ENCODE results near the gene MYCBP.
"Not testable (repeated sequence)": the region's sequence is repeated elsewhere in the genome, so short reads cannot be mapped to it uniquely, and the experiment has no call there.

The MYCBP gene

DNA sequence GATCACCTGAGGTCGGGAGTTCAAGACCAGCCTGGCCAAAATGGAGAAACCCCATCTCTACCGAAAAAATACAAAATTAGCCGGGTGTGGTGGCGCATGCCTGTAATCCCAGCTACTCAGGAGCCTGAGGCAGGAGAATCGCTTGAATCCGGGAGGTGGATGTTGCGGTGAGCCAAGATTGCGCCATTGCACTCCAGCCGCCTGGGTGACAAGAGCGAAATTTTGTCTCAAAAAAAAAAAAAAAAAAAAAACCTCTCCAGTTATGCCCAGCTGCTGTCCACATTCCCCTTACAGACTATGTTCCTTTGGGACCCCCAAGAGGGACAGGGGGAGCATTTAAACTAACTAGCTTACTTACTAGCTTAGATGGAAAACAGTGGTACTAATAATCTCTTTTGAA lies 36.8 kb downstream of the MYCBP start:
- H3K4me3 ChIP-seq (ENCODE audit: low read depth, low read length); H3K9me3 ChIP-seq (ENCODE audit: control insufficient read depth, insufficient read depth, low read length); H3K27me3 ChIP-seq (ENCODE audit: control insufficient read depth, insufficient read depth, low read length); H3K27ac ChIP-seq (ENCODE audit: low read depth, low read length): not testable (repeated sequence)
- Histone ChIP-seq H3K4me1 (ENCODE audit: control insufficient read depth, insufficient read depth, low read length) (peaks cover 13% of the 10 kb centered on the region), H3K36me3 (ENCODE audit: control insufficient read depth, insufficient read depth, low read length) (peaks cover 27% of the 10 kb centered on the region), H3K9ac (ENCODE audit: low read depth, low read length) (0 out of 2 replicates have a peak overlapping the region, but pooled peaks have one; percentile 12)

DNA sequence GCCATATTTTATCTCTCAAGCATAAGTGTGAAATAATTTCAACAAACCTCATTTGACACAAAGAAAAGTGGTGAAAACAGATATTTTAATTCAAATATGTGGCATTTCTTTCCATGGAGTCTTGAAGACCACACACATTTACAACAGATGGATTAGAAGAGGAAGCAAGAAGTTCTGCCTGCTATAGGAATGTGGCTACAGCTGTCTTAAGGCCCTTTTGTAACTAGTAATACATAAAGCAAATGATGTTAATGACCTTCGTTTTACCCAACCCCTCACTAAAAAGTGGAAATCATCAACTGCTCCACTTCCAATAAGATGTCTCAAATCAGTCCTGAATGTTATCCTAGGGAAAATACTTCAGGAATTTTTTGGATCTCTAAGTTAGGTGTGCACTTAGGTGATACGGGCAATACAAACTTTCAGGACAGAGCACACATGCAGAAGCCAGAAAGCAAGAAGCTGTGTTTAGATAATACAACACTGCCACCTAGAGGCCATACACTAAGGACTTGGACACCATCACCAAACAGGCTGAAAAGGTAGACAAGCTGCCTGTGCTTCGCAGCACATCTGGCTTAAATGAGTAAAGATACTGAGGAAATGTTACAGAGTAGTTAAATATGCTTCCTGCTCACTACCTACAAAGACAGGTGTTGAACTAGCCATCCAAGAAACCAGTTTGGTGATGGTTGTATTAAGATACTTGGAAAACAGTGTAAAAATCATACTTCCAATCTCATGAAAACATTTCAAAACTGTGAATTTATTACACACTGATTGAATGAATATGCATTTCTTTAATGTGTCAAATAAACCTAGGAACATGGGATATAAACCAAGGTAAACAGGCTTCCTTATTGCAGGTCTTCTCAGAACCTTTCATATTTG lies 38.0 kb downstream of the MYCBP start:
- H3K36me3 ChIP-seq (ENCODE audit: control insufficient read depth, insufficient read depth, low read length), result peaks cover 22% of the 10 kb centered on the region
- H3K9me3 ChIP-seq (ENCODE audit: control insufficient read depth, insufficient read depth, low read length), result no peaks in the 10 kb centered on the region
- H3K4me1 ChIP-seq (ENCODE audit: control insufficient read depth, insufficient read depth, low read length), result peaks cover 13% of the 10 kb centered on the region
- H3K27ac ChIP-seq (ENCODE audit: low read depth, low read length), result no peak overlapping the region
- H3K9ac ChIP-seq (ENCODE audit: low read depth, low read length), result no peak overlapping the region
- H3K27me3 ChIP-seq (ENCODE audit: control insufficient read depth, insufficient read depth, low read length), result no peaks in the 10 kb centered on the region; the same call in 1 of the 2 replicates
- no peak overlapping the region for H3K4me3 ChIP-seq (ENCODE audit: low read depth, low read length)

DNA sequence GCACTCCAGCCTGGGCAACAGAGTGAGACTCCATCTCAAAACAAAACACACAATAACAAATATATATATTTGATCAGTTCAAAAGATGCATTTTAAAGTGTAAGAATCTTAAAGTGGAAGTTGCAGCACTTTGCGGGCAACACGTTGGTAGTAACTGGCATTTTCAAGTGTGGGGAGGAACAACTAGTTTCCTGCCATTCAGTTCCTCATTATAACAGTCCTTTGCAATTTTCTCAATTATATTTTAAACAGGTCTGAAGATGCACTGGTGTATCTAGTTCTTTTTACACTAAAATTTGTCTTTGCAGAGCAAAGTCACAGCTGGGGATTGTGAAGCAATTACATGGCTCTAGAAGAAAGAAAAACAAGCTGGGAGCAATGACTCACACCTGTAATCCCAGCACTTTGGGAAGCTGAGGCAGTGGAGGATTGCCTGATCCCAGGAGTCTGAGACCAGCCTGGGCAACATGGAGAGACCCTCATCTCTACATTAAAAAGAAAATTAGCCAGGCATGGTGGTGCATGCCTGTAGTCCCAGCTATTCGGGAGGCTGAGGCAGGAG lies 38.8 kb downstream of the MYCBP start:
- Histone ChIP-seq H3K9ac (ENCODE audit: low read depth, low read length) (no peak overlapping the region), H3K27me3 (ENCODE audit: control insufficient read depth, insufficient read depth, low read length) (no peaks in the 10 kb centered on the region; the same call in 1 of the 2 replicates), H3K4me3 (ENCODE audit: low read depth, low read length) (no peak overlapping the region), H3K4me1 (ENCODE audit: control insufficient read depth, insufficient read depth, low read length) (peaks cover 13% of the 10 kb centered on the region), H3K36me3 (ENCODE audit: control insufficient read depth, insufficient read depth, low read length) (peaks cover 17% of the 10 kb centered on the region), H3K27ac (ENCODE audit: low read depth, low read length) (no peak overlapping the region), H3K9me3 (ENCODE audit: control insufficient read depth, insufficient read depth, low read length) (no peaks in the 10 kb centered on the region)

DNA sequence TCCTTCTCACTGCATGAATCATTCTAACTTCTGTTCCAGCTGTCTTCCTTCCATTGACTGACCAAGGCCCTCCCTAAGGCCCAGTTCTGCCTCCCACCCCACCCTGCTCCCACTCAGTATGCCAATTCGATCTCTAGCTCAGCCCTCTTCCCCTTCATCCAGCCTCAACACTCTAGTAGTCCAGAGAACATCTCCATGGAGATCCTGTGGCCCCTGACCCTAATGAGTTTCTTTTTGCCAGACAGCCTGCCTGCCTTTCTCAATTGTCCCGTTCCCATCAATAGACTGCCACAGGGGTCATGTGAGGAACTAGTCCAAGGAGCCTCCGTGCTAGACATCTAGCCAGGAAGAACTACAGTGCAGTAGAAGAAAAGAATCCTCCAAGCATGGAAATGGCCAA lies 40.0 kb downstream of the MYCBP start:
- Histone ChIP-seq H3K27me3 (ENCODE audit: control insufficient read depth, insufficient read depth, low read length) (no peaks in the 10 kb centered on the region; the same call in 1 of the 2 replicates), H3K4me1 (ENCODE audit: control insufficient read depth, insufficient read depth, low read length) (peaks cover 13% of the 10 kb centered on the region), H3K4me3 (ENCODE audit: low read depth, low read length) (no peak overlapping the region), H3K9ac (ENCODE audit: low read depth, low read length) (no peak overlapping the region), H3K27ac (ENCODE audit: low read depth, low read length) (no peak overlapping the region), H3K9me3 (ENCODE audit: control insufficient read depth, insufficient read depth, low read length) (no peaks in the 10 kb centered on the region), H3K36me3 (ENCODE audit: control insufficient read depth, insufficient read depth, low read length) (peaks cover 6% of the 10 kb centered on the region)

DNA sequence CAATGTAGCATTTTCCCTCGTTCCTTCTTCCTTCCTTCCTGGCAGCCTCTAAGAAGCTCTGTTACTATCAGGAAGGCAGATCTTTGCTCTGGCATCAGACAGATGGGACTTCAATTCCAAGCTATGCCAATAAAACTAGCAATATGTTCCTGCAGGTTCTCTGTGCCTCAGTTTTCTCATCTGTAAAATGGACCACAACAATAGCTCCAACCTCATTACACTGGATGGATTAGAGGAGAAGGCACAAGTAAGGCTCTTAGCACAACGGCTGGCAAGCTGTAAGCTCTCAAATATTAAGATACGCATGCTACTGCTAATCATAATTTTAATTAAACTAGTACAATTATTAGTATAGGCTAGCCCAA lies 40.8 kb downstream of the MYCBP start:
- Histone ChIP-seq H3K9ac (ENCODE audit: low read depth, low read length) (no peak overlapping the region), H3K27me3 (ENCODE audit: control insufficient read depth, insufficient read depth, low read length) (no peaks in the 10 kb centered on the region; the same call in 1 of the 2 replicates), H3K4me3 (ENCODE audit: low read depth, low read length) (no peak overlapping the region), H3K4me1 (ENCODE audit: control insufficient read depth, insufficient read depth, low read length) (peaks cover 11% of the 10 kb centered on the region), H3K9me3 (ENCODE audit: control insufficient read depth, insufficient read depth, low read length) (no peaks in the 10 kb centered on the region), H3K27ac (ENCODE audit: low read depth, low read length) (no peak overlapping the region), H3K36me3 (ENCODE audit: control insufficient read depth, insufficient read depth, low read length) (no peaks in the 10 kb centered on the region; the same call in 1 of the 2 replicates)

DNA sequence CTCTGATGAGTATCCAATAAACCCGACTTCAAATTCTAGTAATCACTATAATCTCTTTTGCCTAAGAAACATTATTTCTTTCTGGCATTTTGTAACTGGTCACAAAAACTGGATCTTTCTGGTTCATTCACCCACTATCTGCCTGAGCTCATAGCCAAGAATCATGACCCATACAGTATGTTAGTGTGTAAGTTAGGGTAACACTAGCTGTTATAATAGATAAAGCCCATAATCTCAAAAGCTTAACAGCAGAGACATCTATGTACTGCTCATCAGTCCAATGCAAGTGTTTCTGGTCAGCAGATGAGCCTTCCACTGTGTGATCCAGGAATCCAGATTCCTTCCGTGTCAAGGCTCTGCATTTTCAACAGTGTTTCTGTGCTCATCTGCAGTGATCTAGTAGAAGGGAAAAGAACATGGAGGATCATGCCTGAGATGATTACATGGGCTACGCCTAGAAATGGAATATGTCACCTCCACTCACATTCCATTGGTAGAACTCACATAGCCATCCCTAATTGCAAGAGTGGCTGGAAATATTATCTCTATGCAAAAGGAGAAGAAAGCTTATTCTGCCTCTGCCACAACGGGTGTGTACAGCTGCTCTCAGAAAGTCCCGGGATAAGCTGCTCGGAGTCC lies 41.3 kb downstream of the MYCBP start:
- H3K27ac ChIP-seq (ENCODE audit: low read depth, low read length), result no peak overlapping the region
- no peak overlapping the region for H3K9ac ChIP-seq (ENCODE audit: low read depth, low read length)
- H3K27me3 ChIP-seq (ENCODE audit: control insufficient read depth, insufficient read depth, low read length), result no peaks in the 10 kb centered on the region; the same call in 1 of the 2 replicates
- peaks cover 6% of the 10 kb centered on the region for H3K4me1 ChIP-seq (ENCODE audit: control insufficient read depth, insufficient read depth, low read length)
- H3K36me3 ChIP-seq (ENCODE audit: control insufficient read depth, insufficient read depth, low read length), result no peaks in the 10 kb centered on the region
- H3K4me3 ChIP-seq (ENCODE audit: low read depth, low read length), result no peak overlapping the region
- no peaks in the 10 kb centered on the region for H3K9me3 ChIP-seq (ENCODE audit: control insufficient read depth, insufficient read depth, low read length)

DNA sequence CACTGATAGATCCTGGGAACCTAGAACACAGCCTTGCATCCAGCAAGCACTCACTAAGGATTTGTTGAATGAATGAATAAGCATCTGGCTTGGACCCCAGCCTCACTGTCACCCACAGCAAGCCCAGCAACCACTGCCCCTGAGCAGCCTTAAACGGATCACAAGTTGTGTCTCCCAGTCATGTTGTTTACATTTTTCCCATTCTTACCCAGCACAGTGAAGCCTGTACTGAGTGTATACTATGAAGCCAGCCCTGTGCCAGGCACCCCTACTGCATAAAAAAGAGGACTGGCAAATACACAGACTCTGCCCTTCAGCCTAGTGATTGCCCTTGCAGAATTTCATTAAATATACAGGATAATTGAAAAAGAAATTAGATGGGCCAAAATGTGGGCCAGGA lies 43.8 kb downstream of the MYCBP start:
- Histone ChIP-seq H3K4me3 (ENCODE audit: low read depth, low read length) (no peak overlapping the region), H3K36me3 (ENCODE audit: control insufficient read depth, insufficient read depth, low read length) (no peaks in the 10 kb centered on the region), H3K27ac (ENCODE audit: low read depth, low read length) (no peak overlapping the region), H3K9ac (ENCODE audit: low read depth, low read length) (no peak overlapping the region), H3K27me3 (ENCODE audit: control insufficient read depth, insufficient read depth, low read length) (no peaks in the 10 kb centered on the region; the same call in 1 of the 2 replicates), H3K9me3 (ENCODE audit: control insufficient read depth, insufficient read depth, low read length) (no peaks in the 10 kb centered on the region), H3K4me1 (ENCODE audit: control insufficient read depth, insufficient read depth, low read length) (no peaks in the 10 kb centered on the region)

DNA sequence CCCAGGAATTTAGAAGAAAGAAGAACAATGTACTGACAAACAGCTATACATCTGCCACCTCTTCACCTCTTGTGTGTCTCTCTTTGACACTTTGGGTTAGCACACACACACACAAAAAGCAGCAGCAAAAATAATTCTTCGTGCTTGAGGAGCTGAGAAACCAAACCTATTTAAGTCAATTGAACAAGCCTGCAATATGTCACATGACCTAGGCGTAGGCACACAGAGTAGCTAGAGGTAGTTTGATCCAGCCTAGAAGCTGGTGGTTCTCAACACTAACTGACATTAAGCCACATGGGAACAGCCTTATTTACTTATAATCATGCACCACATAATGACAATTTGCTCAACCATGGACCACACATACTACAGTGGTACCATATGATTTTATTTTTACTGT lies 45.8 kb downstream of the MYCBP start:
- no peak overlapping the region for H3K9ac ChIP-seq (ENCODE audit: low read depth, low read length)
- H3K4me1 ChIP-seq (ENCODE audit: control insufficient read depth, insufficient read depth, low read length), result no peaks in the 10 kb centered on the region
- no peak overlapping the region for H3K4me3 ChIP-seq (ENCODE audit: low read depth, low read length)
- H3K36me3 ChIP-seq (ENCODE audit: control insufficient read depth, insufficient read depth, low read length), result no peaks in the 10 kb centered on the region
- no peak overlapping the region for H3K27ac ChIP-seq (ENCODE audit: low read depth, low read length)
- H3K9me3 ChIP-seq (ENCODE audit: control insufficient read depth, insufficient read depth, low read length), result no peaks in the 10 kb centered on the region
- H3K27me3 ChIP-seq (ENCODE audit: control insufficient read depth, insufficient read depth, low read length), result no peaks in the 10 kb centered on the region; the same call in 1 of the 2 replicates

DNA sequence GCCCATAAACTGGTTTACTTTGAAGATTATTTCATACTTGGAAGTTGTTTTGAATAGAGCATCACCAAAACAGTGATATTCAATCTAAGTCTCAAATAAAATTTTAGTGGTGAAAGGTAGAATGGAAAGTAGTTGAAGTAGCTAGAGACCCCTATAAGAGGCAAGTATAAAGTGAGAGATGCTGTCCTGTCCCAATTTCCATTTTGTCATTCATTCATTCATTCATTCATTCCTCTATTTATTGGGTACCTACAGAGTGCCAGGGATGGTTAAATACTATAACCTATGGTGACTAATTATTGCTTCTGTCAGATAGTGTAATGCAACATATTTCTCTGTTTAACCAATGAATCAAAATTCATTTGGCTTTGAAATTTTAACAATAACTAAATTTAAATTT lies 46.3 kb downstream of the MYCBP start:
- Histone ChIP-seq H3K36me3 (ENCODE audit: control insufficient read depth, insufficient read depth, low read length) (no peaks in the 10 kb centered on the region), H3K9me3 (ENCODE audit: control insufficient read depth, insufficient read depth, low read length) (no peaks in the 10 kb centered on the region), H3K4me1 (ENCODE audit: control insufficient read depth, insufficient read depth, low read length) (no peaks in the 10 kb centered on the region), H3K9ac (ENCODE audit: low read depth, low read length) (no peak overlapping the region), H3K27me3 (ENCODE audit: control insufficient read depth, insufficient read depth, low read length) (no peaks in the 10 kb centered on the region), H3K4me3 (ENCODE audit: low read depth, low read length) (no peak overlapping the region), H3K27ac (ENCODE audit: low read depth, low read length) (no peak overlapping the region)

DNA sequence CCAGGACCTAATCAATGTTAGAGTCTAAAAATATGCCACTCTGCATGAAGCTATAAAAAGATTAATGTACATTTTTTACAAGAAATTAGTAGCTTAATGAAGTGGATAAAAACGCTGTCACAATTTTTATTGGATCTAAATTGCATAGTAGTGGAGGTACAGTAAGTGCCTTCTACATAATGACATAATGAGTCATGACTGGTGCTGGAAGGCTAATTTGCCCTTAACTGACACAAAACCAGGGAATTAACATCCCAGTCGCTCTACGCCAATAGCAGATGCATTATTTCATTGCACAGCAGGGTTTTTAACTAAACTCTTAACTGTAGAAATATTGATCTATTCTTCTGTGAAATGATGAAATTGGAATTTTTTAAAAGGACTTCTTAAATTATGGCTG lies 46.9 kb downstream of the MYCBP start:
- Histone ChIP-seq H3K27me3 (ENCODE audit: control insufficient read depth, insufficient read depth, low read length) (no peaks in the 10 kb centered on the region; the same call in 1 of the 2 replicates), H3K9ac (ENCODE audit: low read depth, low read length) (no peak overlapping the region), H3K27ac (ENCODE audit: low read depth, low read length) (no peak overlapping the region), H3K4me3 (ENCODE audit: low read depth, low read length) (no peak overlapping the region), H3K9me3 (ENCODE audit: control insufficient read depth, insufficient read depth, low read length) (no peaks in the 10 kb centered on the region), H3K36me3 (ENCODE audit: control insufficient read depth, insufficient read depth, low read length) (no peaks in the 10 kb centered on the region), H3K4me1 (ENCODE audit: control insufficient read depth, insufficient read depth, low read length) (no peaks in the 10 kb centered on the region)

DNA sequence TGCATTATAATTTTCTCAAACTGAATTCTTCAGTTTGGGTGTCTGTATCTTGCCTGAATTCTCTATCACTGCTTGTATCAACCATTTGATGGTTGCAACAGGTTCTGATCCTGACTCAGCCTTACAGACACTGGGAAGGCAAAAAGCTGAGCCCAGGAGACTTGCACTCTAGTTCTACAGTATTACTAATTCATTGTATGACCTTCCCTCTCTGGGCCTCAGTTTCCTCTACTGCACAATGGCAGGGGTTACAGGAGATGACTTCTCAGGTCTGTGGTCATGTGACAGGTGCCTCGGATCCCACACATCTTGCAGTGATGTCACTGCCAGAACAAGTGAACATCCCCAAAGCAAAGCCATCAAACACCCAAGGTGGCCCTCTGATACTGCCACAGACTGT lies 52.3 kb downstream of the MYCBP start:
- Histone ChIP-seq H3K36me3 (ENCODE audit: control insufficient read depth, insufficient read depth, low read length) (no peaks in the 10 kb centered on the region), H3K27ac (ENCODE audit: low read depth, low read length) (no peak overlapping the region), H3K9ac (ENCODE audit: low read depth, low read length) (no peak overlapping the region), H3K4me1 (ENCODE audit: control insufficient read depth, insufficient read depth, low read length) (peaks cover 7% of the 10 kb centered on the region; the same call in 1 of the 2 replicates), H3K4me3 (ENCODE audit: low read depth, low read length) (no peak overlapping the region), H3K27me3 (ENCODE audit: control insufficient read depth, insufficient read depth, low read length) (peaks cover 35% of the 10 kb centered on the region), H3K9me3 (ENCODE audit: control insufficient read depth, insufficient read depth, low read length) (0 out of 2 replicates have a peak, but pooled peaks cover 5% of the 10 kb centered on the region)

All from HUES48 (cell line).